HG02943 (cell line): Measurements from ENCODE around the gene DBH.
"Not testable (repeated sequence)": the region's sequence is repeated elsewhere in the genome, so short reads cannot be mapped to it uniquely, and the experiment has no call there.

Experiments used
- ATAC-seq: cut with Tn5 transposase; IDR thresholded peaks from one replicate; pipeline ENCODE4 v1.9.1; 2021; ENCODE audit warnings: mild to moderate bottlenecking, low read depth, moderate library complexity; ENCODE audit not compliant: unreplicated experiment

The DBH gene

GRCh38 chr9:133661846-133662540, 25.8 kb downstream of the DBH start:
- ATAC-seq, result no peak

GRCh38 chr9:133664173-133665050, 28.2 kb downstream of the DBH start:
- ATAC-seq, result no peak

- ATAC-seq, result no peak
Observed at GRCh38 chr9:133665096-133665495, 28.9 kb downstream of the DBH start.

GRCh38 chr9:133665535-133665934, 29.4 kb downstream of the DBH start:
- no peak for ATAC-seq

- ATAC-seq, result no peak
Observed at GRCh38 chr9:133666387-133666786, 30.2 kb downstream of the DBH start.

GRCh38 chr9:133666845-133667244, 30.7 kb downstream of the DBH start:
- ATAC-seq, result no peak

GRCh38 chr9:133667759-133668450, 31.7 kb downstream of the DBH start:
- ATAC-seq, result no peak

DNA sequence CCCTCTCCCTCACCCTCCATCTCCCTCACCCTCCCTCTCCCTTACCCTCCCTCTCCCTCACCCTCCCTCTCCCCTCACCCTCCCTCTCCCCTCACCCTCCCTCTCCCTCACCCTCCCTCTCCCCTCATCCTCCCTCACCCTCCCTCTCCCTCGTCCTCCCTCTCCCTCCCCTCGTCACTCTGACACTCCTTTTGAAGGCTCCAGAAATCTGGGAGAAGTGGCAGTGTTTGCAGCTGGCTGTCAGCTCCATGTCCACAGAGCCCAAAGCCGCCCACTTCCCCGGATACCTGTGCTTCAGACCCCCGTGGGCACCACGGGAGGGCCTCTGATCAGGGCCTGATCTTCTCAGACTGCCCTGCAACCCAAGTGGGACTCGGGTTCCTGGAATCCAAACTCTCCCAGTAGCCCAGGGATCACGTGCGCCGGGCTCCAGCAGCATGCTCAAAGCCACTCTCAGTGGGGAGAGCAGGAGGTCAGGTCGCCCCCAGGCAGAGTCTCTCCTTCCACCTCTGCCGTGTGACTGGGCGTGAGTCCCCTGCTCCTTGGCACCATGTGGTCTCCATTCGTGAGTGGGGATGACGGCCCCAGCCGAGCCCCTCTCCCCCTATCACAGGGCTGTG, 33.1 kb downstream of the DBH start:
- ATAC-seq, result no peak

GRCh38 chr9:133670466-133670865, 34.3 kb downstream of the DBH start:
- no peak for ATAC-seq

GRCh38 chr9:133671371-133671770, 35.2 kb downstream of the DBH start:
- ATAC-seq, result no peak

DNA sequence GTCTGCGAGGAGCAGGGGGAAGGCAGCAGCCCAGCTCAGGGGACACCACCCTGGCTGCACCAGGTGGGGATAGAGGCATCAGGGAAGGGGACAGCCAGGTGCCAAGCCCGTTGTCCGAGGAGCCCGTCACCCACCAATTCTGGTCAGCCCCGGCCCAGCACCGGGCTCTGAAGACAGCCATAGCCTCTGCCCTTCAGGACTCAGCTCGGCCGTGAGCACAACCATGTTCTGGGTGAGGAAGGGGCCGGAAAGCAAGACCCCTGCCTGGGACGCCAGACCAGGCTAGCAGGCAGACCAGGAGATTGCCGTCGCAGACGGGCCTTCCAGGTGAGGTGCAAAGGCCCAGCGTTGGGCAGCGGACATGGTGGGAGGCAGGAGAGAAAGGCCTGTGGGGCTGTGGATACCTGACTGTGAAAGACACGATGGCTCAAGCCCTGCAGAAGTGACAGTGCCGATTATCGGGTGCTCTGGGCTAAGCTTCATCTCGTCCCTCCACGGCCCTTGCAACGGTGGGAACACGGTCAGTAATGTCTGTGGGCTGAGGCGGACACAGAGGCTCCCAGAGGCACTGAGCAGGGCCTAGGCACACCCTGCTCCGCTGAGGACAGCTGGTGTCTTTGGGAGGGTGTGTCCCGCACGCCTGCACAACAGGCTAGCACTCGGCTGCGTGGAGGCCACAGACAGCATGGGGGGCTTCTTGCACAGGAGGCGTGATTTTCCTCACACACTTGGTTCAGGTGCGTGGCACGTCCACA, 36.5 kb downstream of the DBH start:
- no peak for ATAC-seq

GRCh38 chr9:133673258-133673655, 37.1 kb downstream of the DBH start:
- no peak for ATAC-seq

DNA sequence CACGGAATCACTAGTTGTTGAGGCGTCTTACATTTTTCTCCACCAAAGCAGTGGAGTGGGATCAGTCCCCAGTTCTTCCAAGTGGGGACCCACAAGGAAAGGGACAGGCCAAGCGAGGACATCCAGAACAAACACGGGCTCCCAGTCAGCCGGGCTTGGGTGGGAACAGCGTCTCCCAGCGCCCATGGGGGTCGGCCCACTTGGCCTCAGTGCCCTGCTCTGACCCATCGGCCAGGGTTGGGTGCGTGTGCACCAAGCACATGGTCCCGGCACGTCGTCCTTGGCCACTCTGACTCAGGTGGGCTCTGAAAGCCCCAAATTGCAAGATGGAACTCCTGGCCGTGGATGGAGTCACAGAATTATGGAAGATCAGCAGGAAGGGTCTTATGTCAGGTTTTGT, 37.9 kb downstream of the DBH start:
- ATAC-seq, result no peak

DNA sequence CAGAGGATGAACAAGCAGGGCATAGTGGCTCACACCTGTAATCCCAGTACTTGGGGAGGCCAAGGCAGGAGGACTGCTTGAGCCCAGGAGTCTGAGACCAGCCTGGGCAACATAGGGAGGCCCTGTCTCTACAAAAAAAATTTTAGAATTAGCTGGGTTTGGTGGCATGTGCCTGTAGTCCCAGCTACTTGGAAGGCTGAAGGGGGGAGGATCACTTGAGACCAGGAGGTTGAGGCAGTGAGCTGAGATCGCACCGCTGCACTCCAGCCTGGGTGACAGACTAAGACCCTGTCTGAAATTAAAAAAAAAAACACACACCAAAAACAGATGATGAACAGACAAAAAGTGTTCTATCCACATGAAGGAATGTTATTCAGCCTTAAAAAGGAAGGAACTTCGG, 39.6 kb downstream of the DBH start:
- not testable (repeated sequence) for ATAC-seq

DNA sequence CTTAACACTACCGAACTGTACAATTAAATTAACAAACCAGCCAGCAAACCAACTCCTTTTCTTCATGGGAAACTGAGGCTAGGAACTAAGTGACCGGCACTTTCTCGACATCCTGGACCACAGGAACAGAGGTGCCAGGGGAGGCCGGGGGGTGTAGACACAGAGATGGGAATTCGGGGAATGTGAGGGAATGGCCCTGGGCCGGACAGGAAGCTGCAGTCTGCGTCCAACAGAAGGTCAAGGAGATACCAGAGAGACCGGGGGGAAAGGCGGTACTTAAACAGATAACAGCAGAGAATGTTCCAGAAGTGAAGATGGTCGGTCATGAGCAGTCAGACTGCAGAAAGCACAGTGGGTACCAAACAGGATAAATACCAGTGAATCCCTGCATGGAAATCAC, 40.3 kb downstream of the DBH start:
- no peak for ATAC-seq

DNA sequence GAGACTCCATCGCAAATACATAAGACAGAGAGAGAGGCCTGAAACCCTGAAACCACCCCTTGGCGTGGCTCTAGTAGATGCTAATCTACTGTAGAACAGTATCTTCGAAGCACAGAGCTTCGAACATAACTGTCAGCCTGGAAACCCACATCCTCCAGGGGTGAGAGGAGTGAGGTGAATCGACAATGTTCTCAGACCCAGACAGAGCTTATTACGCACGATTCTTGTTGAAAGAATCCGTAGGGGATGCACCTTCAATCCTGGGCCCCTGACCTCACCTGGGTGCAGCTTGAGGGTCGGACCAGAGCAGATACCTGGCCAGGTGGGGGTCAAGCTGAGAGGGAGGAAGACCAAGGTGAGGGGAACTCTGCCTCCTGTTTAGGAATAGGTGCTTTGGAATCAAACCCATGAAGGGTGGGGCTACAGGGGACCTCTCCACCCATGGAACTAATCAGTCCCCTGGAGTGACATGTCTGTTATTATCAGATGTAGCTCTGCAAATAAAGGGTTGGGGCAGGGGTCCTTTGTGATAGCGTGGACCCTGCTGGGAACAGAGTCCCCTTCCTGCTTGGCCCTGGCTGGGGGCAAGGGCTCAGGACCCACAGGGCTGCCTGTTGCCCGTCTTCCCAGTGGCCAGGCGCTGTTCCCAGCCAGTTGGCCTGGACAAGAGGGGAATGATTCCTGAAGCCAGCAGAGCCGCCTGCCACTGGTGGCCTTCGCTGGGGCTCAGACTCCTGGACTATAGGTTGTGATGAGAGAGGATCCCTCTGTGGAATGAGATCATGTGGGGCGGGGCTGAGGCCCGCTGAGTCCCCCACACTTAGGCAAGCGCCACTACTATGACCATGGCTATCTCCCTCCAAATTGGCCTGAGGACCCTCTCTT, 41.2 kb downstream of the DBH start:
- no peak for ATAC-seq

DNA sequence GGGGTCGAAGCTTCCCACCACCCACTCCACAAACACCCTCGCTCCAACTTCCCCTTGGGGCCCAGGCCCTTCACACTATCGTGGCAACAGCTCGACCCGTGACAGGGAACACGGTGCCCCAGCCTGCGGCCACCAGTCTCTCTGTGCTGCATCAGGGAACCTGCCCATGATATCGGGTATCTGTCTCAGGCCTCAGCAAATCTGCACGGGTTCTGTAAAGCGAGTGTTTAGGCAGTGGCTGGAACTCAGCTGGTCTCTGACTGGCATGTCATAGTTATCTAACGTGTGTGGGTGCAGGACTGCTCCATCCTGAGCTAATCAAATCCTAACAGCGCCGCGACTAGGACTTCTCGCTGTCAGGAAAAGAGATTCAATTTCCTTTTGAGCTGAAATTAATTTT, 42.9 kb downstream of the DBH start:
- ATAC-seq, result no peak

GRCh38 chr9:133679466-133680061, 43.4 kb downstream of the DBH start:
- no peak for ATAC-seq
